ENCODE data around the gene SH2D1B.

DNA sequence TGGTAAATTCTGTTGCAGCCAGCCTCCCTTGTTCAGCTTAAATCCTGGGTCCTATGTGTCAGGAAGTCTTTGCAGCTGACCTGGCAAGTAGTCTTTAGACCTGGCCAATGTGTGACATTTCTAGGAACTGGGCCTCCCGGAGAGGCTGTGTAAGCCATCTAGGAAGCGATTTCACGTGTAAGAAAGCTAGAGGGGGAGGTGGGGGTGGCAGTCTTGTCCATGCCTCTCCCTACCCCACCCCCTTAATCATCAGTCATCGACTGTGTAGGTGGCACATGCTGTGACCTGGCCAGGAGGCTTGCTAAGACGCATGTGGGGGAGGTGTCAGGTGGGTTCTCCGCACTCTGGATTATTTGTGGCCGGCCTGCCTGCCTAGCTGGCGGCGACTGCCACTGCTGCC, 22.0 kb downstream of the SH2D1B start:
- TF ChIP-seq, protein P1, sequence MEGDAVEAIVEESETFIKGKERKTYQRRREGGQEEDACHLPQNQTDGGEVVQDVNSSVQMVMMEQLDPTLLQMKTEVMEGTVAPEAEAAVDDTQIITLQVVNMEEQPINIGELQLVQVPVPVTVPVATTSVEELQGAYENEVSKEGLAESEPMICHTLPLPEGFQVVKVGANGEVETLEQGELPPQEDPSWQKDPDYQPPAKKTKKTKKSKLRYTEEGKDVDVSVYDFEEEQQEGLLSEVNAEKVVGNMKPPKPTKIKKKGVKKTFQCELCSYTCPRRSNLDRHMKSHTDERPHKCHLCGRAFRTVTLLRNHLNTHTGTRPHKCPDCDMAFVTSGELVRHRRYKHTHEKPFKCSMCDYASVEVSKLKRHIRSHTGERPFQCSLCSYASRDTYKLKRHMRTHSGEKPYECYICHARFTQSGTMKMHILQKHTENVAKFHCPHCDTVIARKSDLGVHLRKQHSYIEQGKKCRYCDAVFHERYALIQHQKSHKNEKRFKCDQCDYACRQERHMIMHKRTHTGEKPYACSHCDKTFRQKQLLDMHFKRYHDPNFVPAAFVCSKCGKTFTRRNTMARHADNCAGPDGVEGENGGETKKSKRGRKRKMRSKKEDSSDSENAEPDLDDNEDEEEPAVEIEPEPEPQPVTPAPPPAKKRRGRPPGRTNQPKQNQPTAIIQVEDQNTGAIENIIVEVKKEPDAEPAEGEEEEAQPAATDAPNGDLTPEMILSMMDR (IDR thresholded peaks at IDR 0.05): no peak
- no peak for TF ChIP-seq EZH2 (IDR thresholded peaks at IDR 0.05; ENCODE audit: borderline replicate concordance, insufficient read depth, low read depth, low read length, poor library complexity, severe bottlenecking)

All from B cell (primary cell).